Fibroblast of lung (primary cell): Measurements from ENCODE around the gene SLC16A8. TPM values are rescaled to one million over a fixed set of nuclear protein-coding genes. Genes with fewer than 3 reads are reported as not detected.
"Not testable (repeated sequence)": the region's sequence is repeated elsewhere in the genome, so short reads cannot be mapped to it uniquely, and the experiment has no call there.

Experiments used
- DNase-seq, 2 donors: peaks; one replicate each; pipeline versions ENCODE4 v3.0.0 to v3.0.0-alpha.2; 2010; ENCODE audit warnings: low read depth in 2 of 2
- H2AFZ ChIP-seq: 2 replicates; pipeline ENCODE4 v1.5.1; 2012; ENCODE audit warnings: low read length, control low read depth, inconsistent platforms
- H3K27ac ChIP-seq: 2 replicates; pipeline ENCODE4 v1.5.1; 2011; ENCODE audit warnings: low read length, control low read depth; ENCODE audit not compliant: insufficient read depth
- H3K27me3 ChIP-seq: 2 replicates; pipeline ENCODE4 v1.5.1; 2011; ENCODE audit warnings: mild to moderate bottlenecking, low read length; ENCODE audit not compliant: control insufficient read depth, insufficient read depth
- H3K36me3 ChIP-seq: 2 replicates; pipeline ENCODE4 v1.5.1; 2011; ENCODE audit warnings: low read length; ENCODE audit not compliant: control insufficient read depth, insufficient read depth
- H3K4me1 ChIP-seq: 2 replicates; pipeline ENCODE4 v1.5.1; 2011; ENCODE audit warnings: low read length; ENCODE audit not compliant: control insufficient read depth, insufficient read depth; ENCODE audit errors: extremely low read depth
- H3K4me2 ChIP-seq: 2 replicates; pipeline ENCODE4 v1.5.1; 2011; ENCODE audit warnings: low read length, control low read depth; ENCODE audit not compliant: insufficient read depth; ENCODE audit errors: extremely low read depth
- H3K4me3 ChIP-seq, 4 experiments: fragments of 200-600 bp in 1 of 4; sonication (generic) in 1 of 4; replicated peaks in 1 of 4; 2 replicates each; pipeline ENCODE4 v1.5.1; 2011 to 2016; ENCODE audit warnings: low read length in 4 of 4, low read depth in 3 of 4, mild to moderate bottlenecking in 3 of 4, control low read depth in 2 of 4, inconsistent platforms in 1 of 4, mixed read lengths in 1 of 4; ENCODE audit not compliant: insufficient read depth in 1 of 4; ENCODE audit errors: control extremely low read depth in 1 of 4
- H3K79me2 ChIP-seq: 2 replicates; pipeline ENCODE4 v1.5.1; 2012; ENCODE audit warnings: mild to moderate bottlenecking, low read length, inconsistent platforms; ENCODE audit not compliant: control insufficient read depth, insufficient read depth
- H3K9ac ChIP-seq: 2 replicates; pipeline ENCODE4 v1.5.1; 2011; ENCODE audit warnings: mild to moderate bottlenecking, low read length, control low read depth; ENCODE audit not compliant: insufficient read depth
- H3K9me3 ChIP-seq: 2 replicates; pipeline ENCODE4 v1.5.1; 2012; ENCODE audit warnings: low read depth, low read length; ENCODE audit not compliant: control insufficient read depth, insufficient read depth
- H4K20me1 ChIP-seq: 2 replicates; pipeline ENCODE4 v1.5.1; 2011; ENCODE audit warnings: low read length; ENCODE audit not compliant: control insufficient read depth, insufficient read depth; ENCODE audit errors: extremely low read depth
- CTCF ChIP-seq, 2 donors: IDR thresholded peaks in 1 of 2; conservative IDR thresholded peaks in 1 of 2; 1 replicate in 1 of 2; 2 replicates in 1 of 2; pipeline ENCODE4 v1.5.1; 2011 to 2012; ENCODE audit warnings: low read length in 2 of 2, control low read depth in 1 of 2, inconsistent platforms in 1 of 2, low read depth in 1 of 2, mild to moderate bottlenecking in 1 of 2
- EZH2 ChIP-seq: IDR thresholded peaks from 2 replicates; pipeline ENCODE4 v1.5.1; 2012; ENCODE audit warnings: low read length, control low read depth, mild to moderate bottlenecking; ENCODE audit errors: missing control alignments
- polyA plus RNA-seq, 2 donors: library from polyadenylated mRNA; depleted of rRNA in 1 of 2; stranded (reverse) in 1 of 2; unstranded in 1 of 2; fragments of >200 nt; gene quantifications; 2 replicates each; pipeline ENCODE4 v1.2.1, GENCODE V29; 2011 to 2012; ENCODE audit warnings: missing spikeins in 1 of 2
- total RNA-seq: library from RNA; depleted of rRNA; stranded (reverse); fragments of >200 nt; gene quantifications from 2 replicates; pipeline ENCODE4 v1.2.1, GENCODE V29; 2014

The SLC16A8 gene
- total and polyA plus RNA-seq, 2 donors (not counting 1 experiment from before 2014, with no cell fraction given): under 0.01 TPM; not detected in 1

- Histone ChIP-seq H3K27ac (no peak overlapping the region), H3K79me2 (no peaks in the 10 kb centered on the region), H4K20me1 (no peaks in the 10 kb centered on the region), H3K9me3 (no peaks in the 10 kb centered on the region), H3K4me2 (no peak overlapping the region), H3K27me3 (no peaks in the 10 kb centered on the region), H3K4me3 (no peak overlapping the region), H2AFZ (no peak overlapping the region), H3K36me3 (no peaks in the 10 kb centered on the region), H3K4me1 (no peaks in the 10 kb centered on the region), H3K9ac (no peak overlapping the region)
- DNase-seq: no peak
- no peak for TF ChIP-seq CTCF (conservative IDR thresholded peaks at IDR 0.05 in 1 of 2, IDR thresholded peaks at IDR 0.05 in 1 of 2; ENCODE audit: low read depth in 1 of 2, low read length in 2 of 2)
- TF ChIP-seq EZH2: no peak
These were observed 34.2 kb upstream of the SLC16A8 start for GRCh38 chr22:38118182-38118581.

GRCh38 chr22:38117556-38117955, 33.6 kb upstream of the SLC16A8 start:
- H2AFZ ChIP-seq, DNase-seq, H3K4me1 ChIP-seq, H3K27ac ChIP-seq, H3K36me3 ChIP-seq, H3K4me2 ChIP-seq, H3K9me3 ChIP-seq, H3K27me3 ChIP-seq, H3K9ac ChIP-seq, H3K79me2 ChIP-seq, H3K4me3 ChIP-seq, H4K20me1 ChIP-seq: not testable (repeated sequence)

GRCh38 chr22:38115423-38116205, 31.6 kb upstream of the SLC16A8 start:
- H3K27ac ChIP-seq: no peak overlapping the region
- TF ChIP-seq CTCF (conservative IDR thresholded peaks at IDR 0.05 in 1 of 2, IDR thresholded peaks at IDR 0.05 in 1 of 2; ENCODE audit: low read depth in 1 of 2, low read length in 2 of 2) (no peak), EZH2 (no peak)
- H3K27me3 ChIP-seq: no peaks in the 10 kb centered on the region
- H2AFZ ChIP-seq: no peak overlapping the region
- no peaks in the 10 kb centered on the region for H3K9me3 ChIP-seq
- no peaks in the 10 kb centered on the region for H3K4me1 ChIP-seq
- no peak overlapping the region for H3K4me3 ChIP-seq
- H3K36me3 ChIP-seq: no peaks in the 10 kb centered on the region
- no peak for DNase-seq
- no peak overlapping the region for H3K4me2 ChIP-seq
- no peaks in the 10 kb centered on the region for H4K20me1 ChIP-seq
- no peaks in the 10 kb centered on the region for H3K79me2 ChIP-seq
- no peak overlapping the region for H3K9ac ChIP-seq
